ENCODE measurements around the gene ORMDL3.
"Not testable (repeated sequence)": the region's sequence is repeated elsewhere in the genome, so short reads cannot be mapped to it uniquely, and the experiment has no call there.

The ORMDL3 gene

GRCh38 chr17:39920218-39921210 is 6.9 kb downstream of the ORMDL3 start:
- no peaks in the 10 kb centered on the region for H3K9me3 ChIP-seq (ENCODE audit: control insufficient read depth, low read length)
- peaks cover 11% of the 10 kb centered on the region for H3K36me3 ChIP-seq (ENCODE audit: control insufficient read depth, insufficient read depth, low read length)
- peaks cover 25% of the 10 kb centered on the region for H3K4me1 ChIP-seq (ENCODE audit: control insufficient read depth, insufficient read depth, low read length)
- no peak overlapping the region for H3K4me3 ChIP-seq (ENCODE audit: low read length)
- H3K27me3 ChIP-seq (ENCODE audit: control insufficient read depth, insufficient read depth, low read length): no peaks in the 10 kb centered on the region
- H3K9ac ChIP-seq (ENCODE audit: low read length): no peak overlapping the region

GRCh38 chr17:39919087-39919683 is 8.2 kb downstream of the ORMDL3 start:
- peaks cover 11% of the 10 kb centered on the region for H3K36me3 ChIP-seq (ENCODE audit: control insufficient read depth, insufficient read depth, low read length)
- H3K4me3 ChIP-seq (ENCODE audit: low read length): no peak overlapping the region
- peaks cover 12% of the 10 kb centered on the region for H3K4me1 ChIP-seq (ENCODE audit: control insufficient read depth, insufficient read depth, low read length)
- no peaks in the 10 kb centered on the region for H3K27me3 ChIP-seq (ENCODE audit: control insufficient read depth, insufficient read depth, low read length)
- no peaks in the 10 kb centered on the region for H3K9me3 ChIP-seq (ENCODE audit: control insufficient read depth, low read length)
- H3K9ac ChIP-seq (ENCODE audit: low read length): no peak overlapping the region

GRCh38 chr17:39916918-39917317 is 10.5 kb downstream of the ORMDL3 start:
- no peaks in the 10 kb centered on the region for H3K9me3 ChIP-seq (ENCODE audit: control insufficient read depth, low read length)
- H3K27me3 ChIP-seq (ENCODE audit: control insufficient read depth, insufficient read depth, low read length): no peaks in the 10 kb centered on the region
- H3K36me3 ChIP-seq (ENCODE audit: control insufficient read depth, insufficient read depth, low read length): no peaks in the 10 kb centered on the region
- H3K4me3 ChIP-seq (ENCODE audit: low read length): no peak overlapping the region
- H3K9ac ChIP-seq (ENCODE audit: low read length): no peak overlapping the region
- H3K4me1 ChIP-seq (ENCODE audit: control insufficient read depth, insufficient read depth, low read length): peaks cover 12% of the 10 kb centered on the region

GRCh38 chr17:39915559-39915958 is 11.8 kb downstream of the ORMDL3 start:
- no peaks in the 10 kb centered on the region for H3K27me3 ChIP-seq (ENCODE audit: control insufficient read depth, insufficient read depth, low read length)
- no peak overlapping the region for H3K9ac ChIP-seq (ENCODE audit: low read length)
- no peak overlapping the region for H3K4me3 ChIP-seq (ENCODE audit: low read length)
- no peaks in the 10 kb centered on the region for H3K9me3 ChIP-seq (ENCODE audit: control insufficient read depth, low read length)
- peaks cover 12% of the 10 kb centered on the region for H3K4me1 ChIP-seq (ENCODE audit: control insufficient read depth, insufficient read depth, low read length)
- no peaks in the 10 kb centered on the region for H3K36me3 ChIP-seq (ENCODE audit: control insufficient read depth, insufficient read depth, low read length)

GRCh38 chr17:39913989-39914388 is 13.4 kb downstream of the ORMDL3 start:
- no peak overlapping the region for H3K4me3 ChIP-seq (ENCODE audit: low read length)
- H3K27me3 ChIP-seq (ENCODE audit: control insufficient read depth, insufficient read depth, low read length): no peaks in the 10 kb centered on the region
- peaks cover 7% of the 10 kb centered on the region for H3K4me1 ChIP-seq (ENCODE audit: control insufficient read depth, insufficient read depth, low read length)
- no peaks in the 10 kb centered on the region for H3K36me3 ChIP-seq (ENCODE audit: control insufficient read depth, insufficient read depth, low read length)
- H3K9ac ChIP-seq (ENCODE audit: low read length): no peak overlapping the region
- H3K9me3 ChIP-seq (ENCODE audit: control insufficient read depth, low read length): no peaks in the 10 kb centered on the region

GRCh38 chr17:39908789-39909352 is 18.5 kb downstream of the ORMDL3 start:
- Histone ChIP-seq H3K4me3 (ENCODE audit: low read length) (no peak overlapping the region), H3K36me3 (ENCODE audit: control insufficient read depth, insufficient read depth, low read length) (no peaks in the 10 kb centered on the region), H3K27me3 (ENCODE audit: control insufficient read depth, insufficient read depth, low read length) (no peaks in the 10 kb centered on the region), H3K9me3 (ENCODE audit: control insufficient read depth, low read length) (no peaks in the 10 kb centered on the region), H3K4me1 (ENCODE audit: control insufficient read depth, insufficient read depth, low read length) (no peaks in the 10 kb centered on the region), H3K9ac (ENCODE audit: low read length) (no peak overlapping the region)

GRCh38 chr17:39904990-39905288 is 22.5 kb downstream of the ORMDL3 start:
- Histone ChIP-seq H3K4me3 (ENCODE audit: low read length) (no peak overlapping the region), H3K36me3 (ENCODE audit: control insufficient read depth, insufficient read depth, low read length) (no peaks in the 10 kb centered on the region), H3K4me1 (ENCODE audit: control insufficient read depth, insufficient read depth, low read length) (no peaks in the 10 kb centered on the region), H3K9me3 (ENCODE audit: control insufficient read depth, low read length) (no peaks in the 10 kb centered on the region), H3K9ac (ENCODE audit: low read length) (no peak overlapping the region), H3K27me3 (ENCODE audit: control insufficient read depth, insufficient read depth, low read length) (no peaks in the 10 kb centered on the region)

GRCh38 chr17:39903158-39903884 is 24.1 kb downstream of the ORMDL3 start:
- Histone ChIP-seq H3K4me3 (ENCODE audit: low read length) (no peak overlapping the region), H3K9ac (ENCODE audit: low read length) (no peak overlapping the region), H3K4me1 (ENCODE audit: control insufficient read depth, insufficient read depth, low read length) (no peaks in the 10 kb centered on the region), H3K9me3 (ENCODE audit: control insufficient read depth, low read length) (no peaks in the 10 kb centered on the region), H3K27me3 (ENCODE audit: control insufficient read depth, insufficient read depth, low read length) (no peaks in the 10 kb centered on the region), H3K36me3 (ENCODE audit: control insufficient read depth, insufficient read depth, low read length) (no peaks in the 10 kb centered on the region)

GRCh38 chr17:39902027-39902426 is 25.4 kb downstream of the ORMDL3 start:
- H3K9ac ChIP-seq (ENCODE audit: low read length); H3K27me3 ChIP-seq (ENCODE audit: control insufficient read depth, insufficient read depth, low read length); H3K9me3 ChIP-seq (ENCODE audit: control insufficient read depth, low read length); H3K4me3 ChIP-seq (ENCODE audit: low read length); H3K36me3 ChIP-seq (ENCODE audit: control insufficient read depth, insufficient read depth, low read length); H3K4me1 ChIP-seq (ENCODE audit: control insufficient read depth, insufficient read depth, low read length): not testable (repeated sequence)

- H3K9ac ChIP-seq (ENCODE audit: low read length): no peak overlapping the region
- H3K27me3 ChIP-seq (ENCODE audit: control insufficient read depth, insufficient read depth, low read length): no peaks in the 10 kb centered on the region
- no peaks in the 10 kb centered on the region for H3K4me1 ChIP-seq (ENCODE audit: control insufficient read depth, insufficient read depth, low read length)
- no peaks in the 10 kb centered on the region for H3K9me3 ChIP-seq (ENCODE audit: control insufficient read depth, low read length)
- H3K4me3 ChIP-seq (ENCODE audit: low read length): no peak overlapping the region
- H3K36me3 ChIP-seq (ENCODE audit: control insufficient read depth, insufficient read depth, low read length): no peaks in the 10 kb centered on the region
These were observed 28.2 kb downstream of the ORMDL3 start for GRCh38 chr17:39899215-39899614.

- no peak overlapping the region for H3K4me3 ChIP-seq (ENCODE audit: low read length)
These were observed 29.3 kb downstream of the ORMDL3 start for GRCh38 chr17:39898088-39898487.

More at GRCh38 chr17:39898088-39898487, 29.3 kb downstream of the ORMDL3 start:
- no peaks in the 10 kb centered on the region for H3K27me3 ChIP-seq (ENCODE audit: control insufficient read depth, insufficient read depth, low read length)
- H3K4me1 ChIP-seq (ENCODE audit: control insufficient read depth, insufficient read depth, low read length): no peaks in the 10 kb centered on the region
- no peaks in the 10 kb centered on the region for H3K36me3 ChIP-seq (ENCODE audit: control insufficient read depth, insufficient read depth, low read length)
- no peaks in the 10 kb centered on the region for H3K9me3 ChIP-seq (ENCODE audit: control insufficient read depth, low read length)
- no peak overlapping the region for H3K9ac ChIP-seq (ENCODE audit: low read length)
